Measurements from ENCODE around the gene GPC6.

Gene GPC6

GRCh38 chr13:94236872-94237271, 1010.3 kb downstream of the GPC6 start:
- no peak for DNase-seq (ENCODE audit: low read depth in 2 of 2)

DNA sequence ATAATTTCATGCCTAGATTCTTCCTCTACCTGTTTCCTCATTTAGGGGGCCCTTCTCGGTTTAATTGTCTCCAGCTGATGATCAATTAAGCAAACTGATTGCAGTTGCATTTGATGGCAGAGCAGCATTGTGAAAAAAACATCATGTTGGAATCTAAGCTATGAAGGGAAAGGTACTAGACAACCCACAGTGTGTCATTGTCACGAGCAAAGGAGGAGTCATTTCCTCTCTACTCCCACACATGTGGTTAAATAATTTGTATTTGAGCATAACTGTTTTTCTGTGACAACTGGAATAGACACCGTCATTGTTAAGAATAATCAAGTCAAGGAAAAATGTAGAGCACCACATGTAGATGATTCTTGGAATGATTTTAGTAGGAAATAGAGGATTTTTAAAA, 1012.5 kb downstream of the GPC6 start:
- no peak for DNase-seq (ENCODE audit: low read depth in 2 of 2)

GRCh38 chr13:94242554-94242953, 1015.9 kb downstream of the GPC6 start:
- DNase-seq (ENCODE audit: low read depth in 2 of 2): no peak

GRCh38 chr13:94243551-94243950, 1016.9 kb downstream of the GPC6 start:
- DNase-seq (ENCODE audit: low read depth in 2 of 2): no peak

DNA sequence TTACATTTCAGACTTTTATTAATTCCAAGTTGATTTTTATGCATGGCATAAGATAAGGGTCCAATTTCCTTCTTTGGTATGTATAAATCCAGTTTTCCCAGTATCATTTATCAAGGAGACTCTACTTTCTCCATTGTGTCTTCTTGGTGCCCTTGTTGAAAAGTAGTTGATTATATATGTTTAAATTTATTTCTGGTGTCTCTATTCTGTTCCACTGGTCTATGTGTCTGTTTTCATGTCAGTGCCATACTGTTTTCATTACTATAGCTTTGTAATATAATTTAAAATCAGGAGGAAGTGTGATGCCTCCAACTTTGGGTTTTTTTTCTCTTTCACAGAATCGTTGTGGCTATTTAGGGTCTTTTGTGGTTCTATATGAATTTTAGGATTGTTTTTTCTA, 1019.9 kb downstream of the GPC6 start:
- no peak for DNase-seq (ENCODE audit: low read depth in 2 of 2)

DNA sequence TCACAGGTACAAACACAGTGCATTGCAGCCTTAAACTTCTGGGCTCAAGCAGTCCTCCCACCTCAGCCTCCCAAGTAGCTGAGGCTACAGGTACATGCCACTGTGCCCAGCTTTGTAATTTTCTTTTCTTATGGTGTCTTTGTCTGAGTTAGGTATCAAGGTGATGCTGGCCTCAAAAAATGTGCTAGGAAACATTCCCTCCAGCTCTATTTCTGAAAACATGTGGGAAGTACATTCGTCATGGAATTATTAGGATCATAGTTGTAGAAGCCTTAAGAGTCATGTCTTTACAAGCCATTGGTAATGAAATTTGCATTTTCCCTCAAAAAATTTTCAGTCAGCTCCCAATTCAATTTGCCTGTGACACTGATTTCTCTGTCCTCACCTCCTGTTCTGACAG, 1021.3 kb downstream of the GPC6 start:
- no peak for DNase-seq (ENCODE audit: low read depth in 2 of 2)

GRCh38 chr13:94248454-94249228, 1022.0 kb downstream of the GPC6 start:
- DNase-seq (ENCODE audit: low read depth in 2 of 2): no peak

DNA sequence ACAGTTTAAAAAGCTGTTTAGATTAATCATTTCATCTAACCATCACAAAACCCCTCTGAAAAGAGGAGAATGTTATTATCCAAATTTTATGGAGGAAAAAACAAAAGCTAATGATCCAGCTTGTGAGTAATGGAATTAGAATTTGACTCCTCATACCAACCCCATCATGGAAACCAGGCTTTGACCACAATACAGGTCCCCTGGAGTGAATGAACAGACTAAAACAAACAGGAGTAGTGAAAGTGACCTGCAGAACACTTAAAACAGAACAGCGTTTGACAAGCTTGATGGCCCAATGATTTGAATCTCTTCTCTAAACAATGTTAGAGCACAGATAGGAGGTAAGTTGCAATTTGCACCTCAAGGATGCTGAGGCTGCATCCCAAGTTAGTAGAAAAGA, 1022.9 kb downstream of the GPC6 start:
- peak; percentile 63 to 73 for DNase-seq (ENCODE audit: low read depth in 2 of 2)

DNA sequence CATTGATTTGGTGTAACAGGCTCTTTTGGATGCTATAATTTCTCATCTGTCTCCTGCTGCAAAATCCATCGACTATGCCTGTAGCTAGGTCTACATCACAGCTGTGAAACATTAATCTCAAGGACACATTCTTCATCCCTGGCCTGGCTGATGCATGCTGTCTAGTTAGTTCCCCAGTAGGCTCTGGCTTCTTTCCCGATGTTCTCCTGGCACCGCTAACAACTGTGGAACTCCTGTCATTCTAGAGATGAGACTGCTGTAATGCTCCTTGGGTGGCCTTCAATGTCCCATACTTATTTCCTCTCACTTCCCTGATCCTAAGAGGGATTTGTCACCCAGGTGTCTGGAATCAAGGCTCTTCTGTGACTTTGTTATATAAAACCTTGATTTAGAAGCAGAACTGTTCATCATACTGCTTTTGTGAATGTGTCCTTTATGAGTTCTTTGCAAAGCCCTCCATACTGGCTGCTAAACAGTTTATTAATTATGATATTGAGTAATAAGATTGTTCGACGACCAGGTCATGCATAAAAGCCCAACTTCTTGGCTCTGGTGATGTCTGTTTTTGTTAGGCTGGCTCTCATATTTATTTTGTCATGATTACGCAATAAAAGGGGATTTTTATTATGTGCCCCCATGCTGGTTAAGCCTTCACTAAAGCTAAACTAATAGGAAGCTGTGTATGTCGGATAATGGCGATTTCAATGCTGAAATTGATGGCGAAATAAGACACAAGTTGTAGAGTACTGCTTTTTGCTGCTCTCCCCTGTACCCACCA, 1025.4 kb downstream of the GPC6 start:
- DNase-seq (ENCODE audit: low read depth in 2 of 2): no peak

DNA sequence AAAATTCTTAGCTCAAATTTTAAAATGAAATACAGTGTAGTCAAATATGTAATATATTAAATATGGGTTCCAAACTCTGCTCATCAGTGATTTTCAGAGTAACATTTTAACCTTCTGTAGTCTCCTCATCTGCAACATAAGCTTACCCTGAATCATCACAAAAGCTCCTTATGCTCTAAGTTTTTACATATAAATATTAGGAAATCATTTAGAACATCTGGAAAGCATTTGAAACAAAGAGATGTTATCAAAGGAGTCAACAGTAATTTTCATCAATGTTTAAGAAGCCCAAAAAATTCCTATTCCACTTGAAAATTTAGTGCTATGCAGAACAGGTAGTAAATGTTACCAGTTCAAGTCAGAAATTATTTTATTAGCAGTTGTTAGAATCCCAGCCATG, 1028.1 kb downstream of the GPC6 start:
- DNase-seq (ENCODE audit: low read depth in 2 of 2): peak in 1 of 2 experiments; percentile 39

DNA sequence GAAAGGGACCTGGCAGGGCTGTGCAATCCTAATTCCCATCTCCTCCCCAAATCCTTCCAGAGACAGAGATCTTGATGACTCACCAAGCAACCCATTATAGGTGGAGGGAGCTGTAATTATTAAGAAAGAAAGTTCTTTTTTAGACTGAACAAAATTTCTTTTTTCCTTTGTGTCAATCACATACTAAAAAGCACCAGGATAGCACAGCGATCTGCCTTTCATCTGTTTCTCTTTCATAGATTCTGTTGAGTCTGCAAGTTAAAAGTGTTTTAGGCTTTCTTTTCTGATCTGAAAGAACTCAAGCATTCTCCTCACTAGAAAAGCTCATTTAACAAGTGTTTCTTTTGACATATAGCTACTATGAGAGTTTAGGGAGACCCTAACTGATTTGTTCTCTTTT, 1030.1 kb downstream of the GPC6 start:
- DNase-seq (ENCODE audit: low read depth in 2 of 2): no peak

DNA sequence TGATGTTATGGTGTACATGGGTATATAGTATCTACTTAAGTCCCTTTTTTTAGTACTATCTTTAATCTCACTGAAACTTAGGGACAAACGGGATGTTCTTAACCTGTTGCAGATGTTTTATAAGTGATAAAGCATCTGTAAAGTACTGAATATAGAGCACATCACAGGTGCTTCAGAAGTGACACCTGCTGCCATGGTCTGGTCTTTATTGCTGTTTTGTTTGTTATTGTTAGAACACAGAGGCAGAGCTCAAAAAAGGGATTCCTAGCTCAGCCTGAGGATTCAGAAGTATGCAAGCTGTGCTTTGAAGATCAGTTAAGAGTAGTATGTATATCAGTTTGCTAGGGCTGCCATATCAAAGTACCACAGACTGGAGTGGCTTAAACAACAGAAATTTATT, 1033.4 kb downstream of the GPC6 start:
- no peak for DNase-seq (ENCODE audit: low read depth in 2 of 2)

DNA sequence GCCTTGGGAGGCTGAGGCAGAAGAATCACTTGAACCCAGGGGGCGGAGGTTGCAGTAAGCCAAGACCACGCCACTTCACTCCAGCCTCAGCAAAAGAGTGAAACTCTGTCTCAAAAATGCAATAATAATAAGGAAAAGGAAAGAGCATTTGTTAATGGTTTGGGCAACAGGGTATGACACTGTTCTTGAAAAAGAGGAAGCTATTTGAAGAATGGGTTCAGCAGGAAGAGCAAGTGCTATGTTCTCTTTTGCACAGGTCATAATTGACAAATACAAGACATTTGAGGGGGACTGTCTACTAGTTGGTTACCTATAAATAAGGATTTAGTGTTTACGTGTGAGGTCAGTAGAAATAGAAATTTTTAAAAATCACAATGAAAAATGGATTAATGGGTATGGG, 1034.6 kb downstream of the GPC6 start:
- DNase-seq (ENCODE audit: low read depth in 2 of 2): no peak

DNA sequence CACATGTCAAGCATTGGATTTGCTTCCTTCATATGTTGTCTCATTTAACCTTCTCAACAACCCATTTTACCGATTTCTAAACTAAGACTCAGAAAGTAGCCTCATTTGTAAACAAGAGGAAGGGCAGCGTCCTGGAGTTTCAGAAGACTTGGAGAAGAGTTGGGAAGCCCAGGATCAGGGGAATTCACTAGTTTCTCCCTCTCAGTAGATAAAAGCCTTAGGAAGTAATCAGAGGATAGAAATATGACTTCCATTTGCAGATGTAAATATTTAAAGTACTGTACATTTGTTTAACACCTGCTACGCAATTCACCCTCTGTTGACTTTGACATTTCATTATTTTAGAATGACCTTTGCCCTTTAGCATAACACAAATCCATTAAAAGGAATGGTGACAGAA, 1036.4 kb downstream of the GPC6 start:
- DNase-seq (ENCODE audit: low read depth in 2 of 2): no peak

GRCh38 chr13:94267581-94268366, 1041.2 kb downstream of the GPC6 start:
- DNase-seq (ENCODE audit: low read depth in 2 of 2): no peak

DNA sequence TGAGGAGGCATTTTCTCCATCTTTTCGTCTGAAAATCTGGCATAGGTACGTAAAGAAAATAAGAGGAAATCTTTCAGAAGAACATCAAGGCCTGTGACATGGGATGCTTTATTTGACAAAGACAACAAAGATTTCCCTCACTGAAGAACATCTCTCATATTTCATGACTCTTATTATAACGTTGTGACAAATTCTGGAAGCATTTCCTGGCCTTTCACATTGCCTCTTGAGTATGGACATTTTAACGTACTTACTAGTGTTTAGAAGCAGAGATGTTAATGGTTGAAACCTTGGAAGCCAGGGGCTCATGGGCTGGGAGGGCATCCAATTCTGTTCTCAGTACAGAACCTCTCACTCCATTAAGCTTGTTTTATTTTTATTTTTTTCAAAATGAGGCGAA, 1042.1 kb downstream of the GPC6 start:
- no peak for DNase-seq (ENCODE audit: low read depth in 2 of 2)

GRCh38 chr13:94269557-94269956, 1043.0 kb downstream of the GPC6 start:
- DNase-seq (ENCODE audit: low read depth in 2 of 2): no peak

- DNase-seq (ENCODE audit: low read depth in 2 of 2): no peak
Measured at GRCh38 chr13:94270556-94270955, 1043.9 kb downstream of the GPC6 start.

- DNase-seq (ENCODE audit: low read depth in 2 of 2): no peak
Measured at GRCh38 chr13:94272038-94272437, 1045.4 kb downstream of the GPC6 start.

- DNase-seq (ENCODE audit: low read depth in 2 of 2): no peak
Measured at GRCh38 chr13:94280349-94280748, 1053.7 kb downstream of the GPC6 start.

GRCh38 chr13:94280845-94281244, 1054.2 kb downstream of the GPC6 start:
- no peak for DNase-seq (ENCODE audit: low read depth in 2 of 2)

- peak in 1 of 2 experiments; percentile 26 for DNase-seq (ENCODE audit: low read depth in 2 of 2)
Measured at GRCh38 chr13:94286581-94286980, 1060.0 kb downstream of the GPC6 start.
